Measurements from ENCODE around the gene OTUB1.
"Not testable (repeated sequence)": the region's sequence is repeated elsewhere in the genome, so short reads cannot be mapped to it uniquely, and the experiment has no call there.

DNA sequence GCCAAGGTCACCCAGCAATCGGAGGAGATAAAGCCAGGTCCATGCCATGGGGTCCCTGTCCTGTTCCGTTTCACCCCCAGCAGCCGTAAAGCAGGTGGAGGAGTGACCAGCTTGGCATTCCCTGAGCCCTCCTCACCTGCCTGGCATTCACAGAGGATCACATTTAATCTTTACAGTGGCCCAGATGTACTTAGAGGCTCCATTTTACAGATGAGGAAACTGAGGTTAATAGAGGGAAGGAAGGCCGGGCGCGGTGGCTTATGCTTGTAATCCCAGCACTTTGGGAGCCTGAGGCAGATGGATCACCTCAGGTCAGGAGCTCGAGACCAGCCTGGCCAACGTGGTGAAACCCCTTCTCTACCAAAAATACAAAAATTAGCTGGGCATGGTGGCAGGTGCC lies 61.1 kb downstream of the OTUB1 start:
- TF ChIP-seq, protein P1, sequence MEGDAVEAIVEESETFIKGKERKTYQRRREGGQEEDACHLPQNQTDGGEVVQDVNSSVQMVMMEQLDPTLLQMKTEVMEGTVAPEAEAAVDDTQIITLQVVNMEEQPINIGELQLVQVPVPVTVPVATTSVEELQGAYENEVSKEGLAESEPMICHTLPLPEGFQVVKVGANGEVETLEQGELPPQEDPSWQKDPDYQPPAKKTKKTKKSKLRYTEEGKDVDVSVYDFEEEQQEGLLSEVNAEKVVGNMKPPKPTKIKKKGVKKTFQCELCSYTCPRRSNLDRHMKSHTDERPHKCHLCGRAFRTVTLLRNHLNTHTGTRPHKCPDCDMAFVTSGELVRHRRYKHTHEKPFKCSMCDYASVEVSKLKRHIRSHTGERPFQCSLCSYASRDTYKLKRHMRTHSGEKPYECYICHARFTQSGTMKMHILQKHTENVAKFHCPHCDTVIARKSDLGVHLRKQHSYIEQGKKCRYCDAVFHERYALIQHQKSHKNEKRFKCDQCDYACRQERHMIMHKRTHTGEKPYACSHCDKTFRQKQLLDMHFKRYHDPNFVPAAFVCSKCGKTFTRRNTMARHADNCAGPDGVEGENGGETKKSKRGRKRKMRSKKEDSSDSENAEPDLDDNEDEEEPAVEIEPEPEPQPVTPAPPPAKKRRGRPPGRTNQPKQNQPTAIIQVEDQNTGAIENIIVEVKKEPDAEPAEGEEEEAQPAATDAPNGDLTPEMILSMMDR (conservative IDR thresholded peaks at IDR 0.05; ENCODE audit: low read depth, low read length) = not testable (repeated sequence)
- not testable (repeated sequence) for TF ChIP-seq RCOR1 (IDR thresholded peaks at IDR 0.05; ENCODE audit: insufficient replicate concordance, low read length); MXI1 (IDR thresholded peaks at IDR 0.05; ENCODE audit: borderline replicate concordance, low read depth, low read length); POLR2A (IDR thresholded peaks at IDR 0.05; ENCODE audit: low read depth, low read length); BHLHE40 (IDR thresholded peaks at IDR 0.05; ENCODE audit: low read depth, low read length)
